ENCODE data around the gene CCDC187. TPM values are rescaled to one million over a fixed set of nuclear protein-coding genes. Genes with fewer than 3 reads are reported as not detected.

The CCDC187 gene
- total RNA-seq, 1 experiment from 2014 or later, result 0.04 TPM

DNA sequence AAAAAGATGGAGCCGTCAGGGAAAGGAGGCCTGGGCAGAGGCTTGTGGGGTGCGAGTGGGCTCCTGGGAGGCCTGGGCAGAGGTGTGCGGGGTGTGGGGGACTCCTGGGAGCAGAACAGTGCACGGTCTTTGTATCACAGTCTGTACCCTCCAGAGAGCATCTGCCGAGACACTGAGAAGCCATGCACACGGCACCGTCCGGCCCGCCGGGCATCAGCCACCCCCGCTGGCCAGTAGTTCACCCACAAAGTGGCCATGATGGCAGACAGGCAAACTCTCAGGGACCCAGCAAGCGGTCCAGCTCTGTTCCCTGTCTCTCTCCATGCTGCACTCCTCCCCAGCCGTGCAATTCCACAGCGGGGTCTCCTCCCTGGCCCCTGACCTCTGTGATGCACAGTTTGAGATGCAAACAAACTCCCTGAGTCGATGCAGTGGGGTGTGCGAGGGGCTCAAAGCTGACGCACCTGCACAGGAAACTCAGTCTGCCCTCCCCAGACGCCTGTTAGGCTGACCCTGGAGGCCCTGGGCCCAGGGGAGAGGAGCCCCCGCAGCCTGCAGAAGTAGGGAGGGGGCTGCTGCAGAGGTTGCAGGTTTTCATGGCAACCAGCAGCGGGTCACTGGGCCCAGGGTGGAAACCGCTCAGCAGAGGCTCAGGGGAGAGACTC lies 14.3 kb upstream of the CCDC187 start:
- no peaks in the 10 kb centered on the region for H3K4me1 Mint-ChIP-seq
- no peak overlapping the region for H3K4me3 Mint-ChIP-seq
- DNase-seq (ENCODE audit: low spot score), result no peak
- H3K27ac Mint-ChIP-seq, result no peak overlapping the region
- peaks cover 34% of the 10 kb centered on the region for H3K9me3 Mint-ChIP-seq
- no peaks in the 10 kb centered on the region; the same call in 1 of the 2 replicates for H3K27me3 Mint-ChIP-seq (ENCODE audit: low read depth)
- no peak for TF ChIP-seq ELF4 (CRISPR knock-in tag; IDR thresholded peaks at IDR 0.05; ENCODE audit: low read depth)
- TF ChIP-seq ATF2 (CRISPR knock-in tag; IDR thresholded peaks at IDR 0.05; ENCODE audit: borderline replicate concordance, low read depth), result no peak
- TF ChIP-seq TEAD1 (CRISPR knock-in tag; IDR thresholded peaks at IDR 0.05), result no peak
- TF ChIP-seq NFE2L1 (CRISPR knock-in tag; IDR thresholded peaks at IDR 0.05), result no peak
- no peak for TF ChIP-seq SMAD3 (CRISPR knock-in tag; IDR thresholded peaks at IDR 0.05; ENCODE audit: borderline replicate concordance)
- no peak for TF ChIP-seq ZNF317 (CRISPR knock-in tag; IDR thresholded peaks at IDR 0.05; ENCODE audit: borderline replicate concordance, low read depth)
- TF ChIP-seq, protein P1, sequence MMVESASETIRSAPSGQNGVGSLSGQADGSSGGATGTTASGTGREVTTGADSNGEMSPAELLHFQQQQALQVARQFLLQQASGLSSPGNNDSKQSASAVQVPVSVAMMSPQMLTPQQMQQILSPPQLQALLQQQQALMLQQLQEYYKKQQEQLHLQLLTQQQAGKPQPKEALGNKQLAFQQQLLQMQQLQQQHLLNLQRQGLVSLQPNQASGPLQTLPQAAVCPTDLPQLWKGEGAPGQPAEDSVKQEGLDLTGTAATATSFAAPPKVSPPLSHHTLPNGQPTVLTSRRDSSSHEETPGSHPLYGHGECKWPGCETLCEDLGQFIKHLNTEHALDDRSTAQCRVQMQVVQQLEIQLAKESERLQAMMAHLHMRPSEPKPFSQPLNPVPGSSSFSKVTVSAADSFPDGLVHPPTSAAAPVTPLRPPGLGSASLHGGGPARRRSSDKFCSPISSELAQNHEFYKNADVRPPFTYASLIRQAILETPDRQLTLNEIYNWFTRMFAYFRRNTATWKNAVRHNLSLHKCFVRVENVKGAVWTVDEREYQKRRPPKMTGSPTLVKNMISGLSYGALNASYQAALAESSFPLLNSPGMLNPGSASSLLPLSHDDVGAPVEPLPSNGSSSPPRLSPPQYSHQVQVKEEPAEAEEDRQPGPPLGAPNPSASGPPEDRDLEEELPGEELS (CRISPR knock-in tag; IDR thresholded peaks at IDR 0.05), result no peak
- TF ChIP-seq, protein P2, sequence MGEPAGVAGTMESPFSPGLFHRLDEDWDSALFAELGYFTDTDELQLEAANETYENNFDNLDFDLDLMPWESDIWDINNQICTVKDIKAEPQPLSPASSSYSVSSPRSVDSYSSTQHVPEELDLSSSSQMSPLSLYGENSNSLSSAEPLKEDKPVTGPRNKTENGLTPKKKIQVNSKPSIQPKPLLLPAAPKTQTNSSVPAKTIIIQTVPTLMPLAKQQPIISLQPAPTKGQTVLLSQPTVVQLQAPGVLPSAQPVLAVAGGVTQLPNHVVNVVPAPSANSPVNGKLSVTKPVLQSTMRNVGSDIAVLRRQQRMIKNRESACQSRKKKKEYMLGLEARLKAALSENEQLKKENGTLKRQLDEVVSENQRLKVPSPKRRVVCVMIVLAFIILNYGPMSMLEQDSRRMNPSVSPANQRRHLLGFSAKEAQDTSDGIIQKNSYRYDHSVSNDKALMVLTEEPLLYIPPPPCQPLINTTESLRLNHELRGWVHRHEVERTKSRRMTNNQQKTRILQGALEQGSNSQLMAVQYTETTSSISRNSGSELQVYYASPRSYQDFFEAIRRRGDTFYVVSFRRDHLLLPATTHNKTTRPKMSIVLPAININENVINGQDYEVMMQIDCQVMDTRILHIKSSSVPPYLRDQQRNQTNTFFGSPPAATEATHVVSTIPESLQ (CRISPR knock-in tag; IDR thresholded peaks at IDR 0.05), result no peak
- TF ChIP-seq KAT7 (CRISPR knock-in tag; IDR thresholded peaks at IDR 0.05; ENCODE audit: borderline replicate concordance), result no peak
- TF ChIP-seq ERG (CRISPR knock-in tag; IDR thresholded peaks at IDR 0.05), result no peak
- ChIA-PET POLR2A (interaction anchor here (0.6 kb wide), 1 partner anchor 93 kb away, joined by 3 read pairs; no protein-coding TSS in a partner anchor), CTCF (no interaction called here)
- peaks cover 20% of the 10 kb centered on the region for H3K36me3 Mint-ChIP-seq
- no peak for ATAC-seq

DNA sequence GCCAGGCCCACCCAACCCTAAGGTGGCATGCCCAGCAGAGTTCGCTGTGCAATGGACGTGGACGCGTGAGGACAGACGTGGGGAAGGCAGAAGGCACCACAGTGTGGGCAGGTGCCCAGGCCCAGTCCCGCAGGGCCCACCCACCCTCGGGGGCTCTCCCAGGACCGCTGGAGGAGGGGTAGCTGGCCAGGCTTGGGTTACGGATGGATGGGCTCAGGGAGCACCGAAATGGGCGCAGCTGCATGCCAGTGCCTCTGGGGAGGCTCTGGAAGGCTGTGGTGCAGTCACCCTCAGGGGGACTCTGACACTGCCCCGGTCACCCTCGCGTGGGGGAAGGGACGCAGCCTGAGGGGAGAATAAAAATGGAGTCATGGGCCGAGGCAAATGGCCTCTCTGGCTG lies 13.8 kb upstream of the CCDC187 start:
- no peaks in the 10 kb centered on the region for H3K4me1 Mint-ChIP-seq
- CTCF ChIA-PET, result interaction anchor here (0.6 kb wide), 1 partner anchor 23 kb away, joined by 3 read pairs; no protein-coding TSS in a partner anchor
- ATAC-seq (no peak), DNase-seq (ENCODE audit: low spot score) (no peak)
- H3K36me3 Mint-ChIP-seq, result peaks cover 20% of the 10 kb centered on the region
- no peaks in the 10 kb centered on the region; the same call in 1 of the 2 replicates for H3K27me3 Mint-ChIP-seq (ENCODE audit: low read depth)
- H3K4me3 Mint-ChIP-seq, result no peak overlapping the region
- POLR2A ChIA-PET, result interaction anchor here (0.6 kb wide), 1 partner anchor 92 kb away, joined by 3 read pairs; no protein-coding TSS in a partner anchor
- H3K9me3 Mint-ChIP-seq, result peaks cover 34% of the 10 kb centered on the region
- no peak overlapping the region for H3K27ac Mint-ChIP-seq
- TF ChIP-seq ZNF121 (CRISPR knock-in tag; IDR thresholded peaks at IDR 0.05) (no peak), NFE2L1 (CRISPR knock-in tag; IDR thresholded peaks at IDR 0.05) (no peak), MYBL2 (CRISPR knock-in tag; IDR thresholded peaks at IDR 0.05) (no peak), PRDM15 (CRISPR knock-in tag; IDR thresholded peaks at IDR 0.05) (no peak), ELF4 (CRISPR knock-in tag; IDR thresholded peaks at IDR 0.05; ENCODE audit: low read depth) (no peak), ATF2 (CRISPR knock-in tag; IDR thresholded peaks at IDR 0.05; ENCODE audit: borderline replicate concordance, low read depth) (no peak), ERG (CRISPR knock-in tag; IDR thresholded peaks at IDR 0.05) (no peak)
- TF ChIP-seq, protein P3, sequence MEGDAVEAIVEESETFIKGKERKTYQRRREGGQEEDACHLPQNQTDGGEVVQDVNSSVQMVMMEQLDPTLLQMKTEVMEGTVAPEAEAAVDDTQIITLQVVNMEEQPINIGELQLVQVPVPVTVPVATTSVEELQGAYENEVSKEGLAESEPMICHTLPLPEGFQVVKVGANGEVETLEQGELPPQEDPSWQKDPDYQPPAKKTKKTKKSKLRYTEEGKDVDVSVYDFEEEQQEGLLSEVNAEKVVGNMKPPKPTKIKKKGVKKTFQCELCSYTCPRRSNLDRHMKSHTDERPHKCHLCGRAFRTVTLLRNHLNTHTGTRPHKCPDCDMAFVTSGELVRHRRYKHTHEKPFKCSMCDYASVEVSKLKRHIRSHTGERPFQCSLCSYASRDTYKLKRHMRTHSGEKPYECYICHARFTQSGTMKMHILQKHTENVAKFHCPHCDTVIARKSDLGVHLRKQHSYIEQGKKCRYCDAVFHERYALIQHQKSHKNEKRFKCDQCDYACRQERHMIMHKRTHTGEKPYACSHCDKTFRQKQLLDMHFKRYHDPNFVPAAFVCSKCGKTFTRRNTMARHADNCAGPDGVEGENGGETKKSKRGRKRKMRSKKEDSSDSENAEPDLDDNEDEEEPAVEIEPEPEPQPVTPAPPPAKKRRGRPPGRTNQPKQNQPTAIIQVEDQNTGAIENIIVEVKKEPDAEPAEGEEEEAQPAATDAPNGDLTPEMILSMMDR (IDR thresholded peaks at IDR 0.05), result no peak
- TF ChIP-seq, protein P4, sequence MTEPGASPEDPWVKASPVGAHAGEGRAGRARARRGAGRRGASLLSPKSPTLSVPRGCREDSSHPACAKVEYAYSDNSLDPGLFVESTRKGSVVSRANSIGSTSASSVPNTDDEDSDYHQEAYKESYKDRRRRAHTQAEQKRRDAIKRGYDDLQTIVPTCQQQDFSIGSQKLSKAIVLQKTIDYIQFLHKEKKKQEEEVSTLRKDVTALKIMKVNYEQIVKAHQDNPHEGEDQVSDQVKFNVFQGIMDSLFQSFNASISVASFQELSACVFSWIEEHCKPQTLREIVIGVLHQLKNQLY (CRISPR knock-in tag; IDR thresholded peaks at IDR 0.05), result no peak
